NCI-H2029 treated with DMSO at 0.1 percent for 48 hours (cell line): ENCODE data around the gene ENTPD1.
"Not testable (repeated sequence)": the region's sequence is repeated elsewhere in the genome, so short reads cannot be mapped to it uniquely, and the experiment has no call there.

Source experiments
- DNase-seq: peaks from one replicate; lab custom pipeline; 2025; lab: John Stamatoyannopoulos, UW

ENTPD1 gene

DNA sequence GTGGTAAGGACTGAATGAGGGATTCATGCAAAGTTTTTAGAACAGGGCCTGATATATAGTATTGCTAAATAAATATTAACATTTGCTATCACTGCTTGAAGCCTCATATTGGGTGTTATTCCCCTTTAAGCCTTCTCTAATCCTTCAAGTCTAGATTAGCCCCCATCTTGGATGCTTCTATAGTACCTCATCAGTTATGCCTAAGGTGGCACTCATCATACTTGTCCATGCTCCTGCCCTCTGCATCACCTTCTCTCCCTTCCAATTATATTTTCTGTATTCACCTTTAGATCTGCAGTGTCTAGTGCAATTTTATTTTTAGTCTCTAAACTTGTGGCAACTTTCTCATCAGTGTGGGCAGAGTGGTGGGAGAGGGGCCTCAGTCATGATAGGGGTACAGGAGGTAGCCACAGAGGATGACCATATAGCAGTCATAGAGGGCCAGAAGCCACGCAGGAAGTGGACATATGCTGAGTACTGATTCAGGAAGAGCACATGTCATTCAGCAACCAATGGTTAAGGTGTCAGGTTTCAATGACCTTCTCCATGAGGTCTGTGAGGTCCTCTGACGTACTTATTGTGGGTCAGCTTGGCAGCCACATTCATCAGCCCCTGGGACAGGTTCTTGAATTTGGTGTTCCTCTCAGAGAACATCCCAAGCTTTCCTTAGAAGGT is 2.5 kb downstream of the ENTPD1 start:
- no peak for DNase-seq

DNA sequence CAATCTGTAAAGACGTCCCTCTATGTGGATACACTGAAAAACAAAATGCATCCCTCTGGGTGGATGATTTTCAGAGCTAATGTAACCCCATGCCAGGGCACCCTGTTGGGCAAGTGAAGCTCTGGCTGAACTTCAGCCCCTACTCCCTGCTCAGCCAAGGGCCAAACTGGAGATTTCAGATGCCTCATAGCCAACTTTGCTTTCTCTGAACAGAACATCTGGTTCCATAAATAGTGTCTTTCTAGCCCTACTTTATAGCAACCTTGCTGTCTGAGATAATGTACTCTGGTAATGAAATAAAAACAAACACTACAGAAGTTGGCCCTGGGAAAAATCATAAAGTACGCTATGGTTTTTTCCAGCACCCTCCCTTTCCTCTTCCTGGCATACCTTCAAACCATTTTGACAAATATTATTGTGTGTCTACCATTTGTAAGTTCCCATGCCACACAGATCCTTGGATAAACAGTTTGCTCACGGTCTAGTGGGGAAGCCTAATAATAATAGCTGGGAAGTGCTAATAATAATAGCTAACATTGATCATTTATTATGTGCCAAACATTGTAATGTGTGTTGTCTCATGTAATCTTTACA is 3.4 kb downstream of the ENTPD1 start:
- DNase-seq = no peak

DNA sequence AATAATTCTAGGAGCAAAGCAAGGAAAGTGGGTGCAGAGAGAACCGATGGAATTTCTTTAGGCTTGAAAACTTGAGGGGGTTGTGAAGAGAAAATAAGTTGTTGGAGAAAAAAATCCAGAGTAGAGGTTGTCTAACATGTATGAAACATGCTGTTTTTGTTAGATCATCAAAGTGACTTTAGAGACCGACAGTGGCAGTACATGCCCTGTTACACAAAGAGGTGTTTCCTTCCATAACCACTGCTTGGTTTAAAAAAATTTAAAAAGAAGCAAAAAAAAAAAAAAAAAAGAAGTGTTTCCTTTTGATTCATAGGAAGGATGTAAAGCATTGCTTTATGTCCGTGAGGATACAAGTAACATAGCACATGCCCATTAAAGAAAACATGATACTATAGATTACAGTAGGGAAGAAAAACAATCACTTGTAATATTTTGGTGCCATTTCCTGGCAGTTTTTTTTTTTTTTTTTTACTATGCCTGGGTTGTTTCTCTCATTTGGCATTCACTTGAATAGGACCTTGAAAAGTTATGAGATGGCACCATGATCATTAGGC is 6.1 kb downstream of the ENTPD1 start:
- no peak for DNase-seq

DNA sequence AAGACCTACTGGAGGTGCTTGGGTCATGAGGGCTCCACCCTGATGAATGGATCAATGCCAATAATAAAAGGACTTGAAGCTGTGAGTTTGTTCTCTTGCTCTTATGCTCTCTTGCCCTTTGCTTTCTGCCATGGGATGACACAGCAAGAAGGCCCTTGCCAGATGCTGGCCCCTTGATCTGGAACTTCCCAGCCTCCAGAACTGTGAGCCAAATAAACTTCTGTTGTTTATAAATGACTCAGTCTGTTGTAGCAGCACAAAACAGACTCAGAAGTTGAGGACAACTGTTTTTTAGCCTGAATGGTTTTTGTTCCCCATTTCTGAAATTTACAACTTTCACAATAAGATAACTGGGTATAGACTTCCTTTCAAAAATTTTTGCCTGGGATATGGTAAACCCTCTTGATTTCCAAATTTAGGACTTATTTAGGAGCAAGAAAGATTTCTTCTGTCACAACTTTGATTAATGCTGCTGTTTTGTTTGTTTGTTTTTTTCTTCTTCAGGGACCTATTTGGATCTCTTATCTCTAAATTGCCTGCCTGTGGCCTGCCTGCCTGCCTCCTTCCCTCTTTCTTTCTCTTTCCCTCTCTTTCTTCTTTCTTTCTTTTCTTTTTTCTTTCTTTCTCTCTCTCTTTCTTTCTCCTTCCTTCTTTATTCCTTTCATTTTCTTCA is 12.1 kb downstream of the ENTPD1 start:
- no peak for DNase-seq

DNA sequence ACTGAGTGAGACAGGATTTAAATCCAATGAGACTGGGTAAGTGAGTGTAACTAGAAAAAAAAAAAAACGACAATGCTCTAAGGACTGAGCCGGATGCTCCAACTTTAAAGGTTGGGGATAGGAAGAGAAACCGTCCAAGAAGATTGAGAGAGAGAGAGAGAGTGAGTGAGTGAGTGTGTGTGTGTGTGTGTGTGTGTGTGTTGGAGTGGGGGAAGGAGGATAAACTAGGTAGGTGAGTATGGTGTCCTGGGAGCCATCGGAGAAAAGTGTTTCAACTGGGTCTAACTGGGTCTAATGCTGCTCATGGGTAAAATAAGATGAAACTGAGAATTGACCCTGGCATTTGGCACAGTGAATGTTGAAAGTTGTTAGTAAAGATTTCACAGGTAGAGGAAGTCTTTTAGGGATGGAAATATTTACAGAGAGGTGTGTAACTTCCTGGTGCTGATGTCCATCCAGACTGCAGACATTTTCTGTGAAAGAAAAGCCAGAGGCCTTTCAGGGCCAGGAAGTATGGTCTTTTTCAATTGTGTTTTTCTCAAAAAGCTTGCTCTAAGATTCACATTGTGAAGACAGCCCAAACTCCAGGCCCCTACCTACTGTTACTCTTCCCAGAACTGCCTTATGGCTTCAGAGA is 14.2 kb downstream of the ENTPD1 start:
- DNase-seq = no peak

DNA sequence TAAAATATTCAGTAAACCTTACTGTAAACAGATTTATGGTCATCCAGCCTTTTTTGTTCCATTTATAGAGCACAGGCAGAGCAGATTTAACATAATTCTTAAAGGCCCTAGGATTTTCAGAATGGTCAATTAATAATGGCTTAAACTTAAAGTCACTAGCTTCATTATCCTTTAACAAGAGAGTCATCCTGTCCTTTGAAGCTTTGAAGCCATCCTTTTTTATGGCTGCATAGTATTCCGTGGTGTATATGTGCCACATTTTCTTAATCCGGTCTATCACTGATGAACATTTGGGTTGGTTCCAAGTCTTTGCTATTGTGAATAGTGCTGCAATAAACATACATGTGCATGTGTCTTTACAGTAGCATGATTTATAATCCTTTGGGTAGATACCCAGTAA is 17.5 kb downstream of the ENTPD1 start:
- not testable (repeated sequence) for DNase-seq

DNA sequence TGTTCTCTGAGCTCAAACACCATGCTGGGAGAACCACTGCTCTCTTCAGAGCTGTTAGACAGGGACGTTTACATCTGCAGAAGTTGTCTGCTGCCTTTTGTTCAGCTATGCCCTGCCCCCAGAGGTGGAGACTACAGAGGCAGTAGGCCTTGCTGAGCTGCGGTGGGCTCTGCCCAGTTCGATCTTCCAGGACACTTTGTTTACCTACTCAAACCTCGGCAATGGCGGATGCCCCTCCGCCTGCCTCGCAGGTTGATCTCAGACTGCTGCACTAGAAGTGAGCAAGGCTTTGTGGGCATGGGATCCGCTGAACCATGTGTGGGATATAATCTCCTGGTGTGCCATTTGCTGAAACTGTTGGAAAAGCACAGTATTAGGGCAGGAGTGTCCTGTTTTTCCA is 21.7 kb downstream of the ENTPD1 start:
- DNase-seq = not testable (repeated sequence)

DNA sequence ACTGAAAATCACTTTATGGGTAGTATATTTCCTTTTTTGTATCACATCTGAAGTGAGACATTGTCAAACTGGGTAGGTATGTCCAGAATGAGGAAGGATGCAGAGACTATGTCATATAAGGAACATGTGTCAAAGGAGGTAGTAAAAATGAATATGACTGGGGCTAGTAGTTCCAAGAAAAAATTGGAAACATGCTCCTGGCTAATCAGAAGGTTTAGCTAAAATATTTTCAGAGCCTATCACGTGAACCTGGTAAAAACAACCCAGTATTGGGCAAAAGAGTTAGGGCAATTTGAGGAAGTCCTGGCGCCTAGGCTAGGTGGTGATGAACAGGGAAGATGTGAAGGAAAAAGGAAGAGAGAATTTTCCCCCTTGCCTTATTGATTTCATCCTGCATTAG is 26.4 kb downstream of the ENTPD1 start:
- DNase-seq = no peak

DNA sequence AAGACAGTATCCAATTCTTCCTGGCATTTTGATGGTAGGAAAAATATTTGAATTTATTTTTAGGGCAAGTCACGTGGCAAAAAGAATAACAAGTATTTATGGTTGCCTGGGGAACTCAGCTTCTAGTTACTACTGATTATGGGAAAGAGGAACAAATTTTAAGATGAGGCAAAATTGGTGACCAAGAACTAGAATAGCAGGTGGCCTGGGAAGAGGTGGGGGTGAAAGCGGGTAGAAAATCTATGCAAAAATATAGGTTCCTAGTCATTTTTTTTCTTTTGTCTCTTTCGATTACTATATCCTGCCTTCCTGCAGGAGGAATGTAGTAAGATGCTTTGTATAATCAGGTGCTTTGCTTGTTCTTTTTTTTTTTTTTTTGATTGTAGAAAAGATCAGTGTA is 27.8 kb downstream of the ENTPD1 start:
- DNase-seq = no peak

DNA sequence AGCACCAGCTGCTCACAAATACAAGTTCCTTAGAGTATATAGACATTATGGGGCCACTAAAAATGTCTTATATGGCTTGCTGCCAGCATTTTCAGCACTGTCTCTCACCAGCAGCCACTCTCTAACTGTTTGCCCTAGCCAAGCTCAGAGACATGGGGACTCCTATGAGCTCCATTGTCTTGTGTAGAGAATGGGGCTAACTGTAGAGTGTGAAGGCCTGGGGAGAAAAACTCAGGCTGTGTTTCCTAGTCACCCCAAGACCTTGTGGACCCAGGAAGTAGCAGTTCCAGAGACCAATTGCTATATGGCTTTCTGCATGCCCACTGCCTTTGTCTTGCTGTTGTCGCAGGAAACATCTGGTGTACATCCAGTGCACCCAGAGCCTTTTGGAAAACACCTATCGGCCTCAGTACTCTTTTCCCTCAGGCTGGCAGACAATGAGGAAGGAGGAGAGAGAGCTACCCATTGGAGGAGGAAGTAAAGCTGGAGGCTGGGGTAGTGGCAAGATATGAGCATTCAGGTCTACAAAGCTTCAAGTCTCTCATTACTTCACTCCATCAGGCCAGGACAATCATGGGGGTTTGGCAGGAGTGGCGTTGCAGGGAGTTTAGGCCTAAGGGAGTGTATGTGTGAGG is 28.4 kb downstream of the ENTPD1 start:
- no peak for DNase-seq

DNA sequence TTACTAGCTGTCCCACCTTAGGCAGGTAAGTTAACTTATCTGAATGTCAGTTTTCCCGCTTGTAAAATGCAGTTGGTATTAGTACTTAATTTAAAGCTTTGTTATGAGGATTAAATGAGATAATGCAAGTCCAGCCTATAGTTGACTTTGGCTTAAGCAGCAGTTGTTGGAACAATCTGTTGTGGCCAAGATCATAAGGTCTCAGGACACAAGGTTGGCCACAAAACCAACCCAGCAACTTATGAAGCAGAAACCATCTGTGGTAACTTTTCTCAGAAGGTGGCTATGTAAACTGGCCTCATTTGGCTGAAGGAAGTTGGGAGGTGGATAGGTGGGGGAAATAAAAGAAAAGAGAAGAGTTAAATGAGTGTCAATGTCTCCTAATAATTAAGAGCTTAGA is 29.4 kb downstream of the ENTPD1 start:
- no peak for DNase-seq

DNA sequence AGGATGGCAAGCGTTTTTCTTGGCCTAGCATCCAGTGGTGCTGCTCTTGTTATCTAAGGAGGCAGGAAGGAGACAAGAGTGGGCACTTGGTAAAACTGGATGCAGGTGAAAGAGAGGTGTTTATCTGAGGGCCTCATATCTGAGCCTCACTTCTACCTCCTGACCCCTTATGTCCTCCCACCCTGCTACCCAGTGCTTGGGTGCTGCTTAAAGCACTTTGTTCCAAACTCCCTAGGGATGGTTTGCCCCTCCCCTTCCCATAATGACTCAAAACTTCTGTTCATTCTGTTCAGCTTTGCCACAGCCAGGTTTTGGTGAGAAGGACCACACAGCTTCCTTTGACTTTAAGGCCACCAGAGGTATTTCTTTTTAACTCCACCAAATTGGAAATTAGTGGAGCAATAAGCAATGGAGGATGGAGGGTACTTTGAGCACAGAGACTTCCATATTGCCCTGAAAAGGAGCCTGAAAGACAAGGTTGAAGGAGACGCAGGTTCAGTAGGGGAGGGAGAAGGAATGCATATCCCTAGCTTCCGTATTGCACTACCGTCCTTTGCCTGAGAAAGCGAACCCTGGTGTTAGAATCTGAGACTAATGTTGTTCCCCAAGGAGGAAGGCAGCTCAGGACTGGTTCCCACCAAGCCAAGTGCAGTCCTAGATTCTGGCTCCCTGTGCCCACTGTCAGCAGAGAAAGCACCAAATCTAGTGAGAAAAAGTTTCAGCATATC is 30.1 kb downstream of the ENTPD1 start:
- DNase-seq = no peak

DNA sequence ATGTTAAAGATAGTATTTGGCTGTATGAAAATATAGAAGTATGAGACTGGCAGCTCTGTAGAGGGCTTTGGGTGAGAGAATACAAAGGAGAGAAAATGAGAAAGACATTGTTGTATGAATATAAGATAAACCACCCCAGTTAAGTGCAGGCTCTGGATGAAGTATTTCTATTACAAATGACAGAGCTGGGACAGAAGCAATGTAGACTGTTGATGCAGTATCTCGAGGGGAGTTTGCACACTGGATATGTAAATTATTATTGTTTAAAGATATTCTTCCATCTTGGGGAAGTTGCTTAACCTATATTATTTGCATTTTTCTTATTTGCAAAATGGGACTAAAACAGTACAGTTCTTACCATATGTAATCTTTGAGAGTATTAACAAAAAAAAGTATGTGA is 31.5 kb downstream of the ENTPD1 start:
- DNase-seq = no peak

DNA sequence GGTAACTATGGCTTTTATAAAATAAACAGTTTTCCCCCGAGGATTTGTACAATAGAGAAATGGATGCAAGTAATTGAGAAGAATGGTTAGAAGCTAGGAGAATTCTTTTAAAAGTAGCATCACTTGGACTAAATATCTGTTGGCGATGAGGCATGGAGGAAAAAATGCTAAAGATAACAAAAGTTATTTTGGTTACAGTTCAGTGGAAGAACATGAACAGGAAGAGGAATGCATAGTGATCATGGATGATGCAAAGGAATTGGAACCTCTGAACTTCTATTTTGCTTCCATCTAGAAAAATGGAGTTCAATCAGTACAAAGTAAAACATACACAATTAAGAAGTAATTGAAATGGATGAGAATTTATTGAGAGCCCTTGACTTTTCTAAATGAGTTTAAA is 32.9 kb downstream of the ENTPD1 start:
- no peak for DNase-seq

DNA sequence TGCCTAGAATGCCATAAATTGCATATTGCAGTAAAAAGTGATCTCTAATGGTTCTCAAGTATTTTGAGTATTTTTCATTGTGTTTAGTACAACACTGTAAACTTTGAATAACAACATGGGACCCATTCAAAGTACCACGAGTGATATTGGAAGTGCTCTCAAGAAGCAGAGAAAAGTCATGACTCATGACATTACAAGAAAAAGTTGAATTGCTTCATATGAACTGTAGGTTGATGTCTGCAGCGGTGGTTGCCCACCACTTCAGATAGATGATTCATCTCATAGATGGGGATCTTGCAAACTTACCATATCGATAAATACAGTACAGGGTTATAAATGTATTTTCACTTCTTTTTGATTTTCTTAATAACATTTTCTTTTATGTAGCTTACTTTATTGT is 33.9 kb downstream of the ENTPD1 start:
- no peak for DNase-seq

DNA sequence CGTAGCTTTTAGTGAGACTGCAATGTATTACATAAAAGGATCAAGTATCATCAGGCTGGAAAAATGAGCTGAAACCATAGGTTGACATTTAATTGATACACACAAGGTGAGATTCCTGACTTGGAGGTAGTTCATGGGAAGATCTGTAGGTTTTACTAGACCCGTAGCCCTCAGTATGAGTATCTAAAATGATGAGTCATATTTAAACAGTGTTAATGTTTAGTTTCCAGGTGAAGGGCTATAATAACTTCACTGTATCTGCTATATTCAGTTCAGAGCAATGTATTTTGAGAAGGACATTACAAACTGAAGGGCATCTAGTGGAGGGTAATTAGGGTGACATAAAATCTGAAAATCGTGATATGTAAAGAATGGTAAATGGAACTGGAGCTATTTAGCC is 35.0 kb downstream of the ENTPD1 start:
- DNase-seq = no peak

DNA sequence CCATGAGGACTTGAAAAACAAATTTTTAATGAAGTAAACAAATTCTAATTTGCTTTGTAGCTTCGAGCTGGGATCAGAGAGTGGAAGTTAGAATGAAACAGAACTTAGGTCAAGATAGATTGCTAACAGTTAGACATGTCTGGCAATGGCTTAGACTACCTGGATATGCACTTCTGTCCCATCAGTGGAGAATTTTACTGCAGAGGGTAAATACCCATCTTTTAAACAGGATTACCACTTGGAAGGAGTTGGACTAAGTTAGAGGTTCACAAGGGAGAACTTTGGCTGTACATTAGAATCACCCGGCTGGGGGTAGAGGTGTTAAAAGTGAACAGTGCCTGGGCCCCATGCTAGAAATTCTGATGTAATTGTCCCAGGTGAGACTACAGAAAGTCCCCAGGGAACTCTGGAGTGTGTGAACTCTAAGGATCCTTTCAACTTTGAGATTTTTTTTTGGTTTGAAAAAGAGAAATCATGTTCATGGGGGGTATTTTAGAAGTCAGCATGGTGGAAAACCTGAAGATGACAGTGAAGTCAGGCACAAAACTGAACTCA is 35.5 kb downstream of the ENTPD1 start:
- DNase-seq = no peak

DNA sequence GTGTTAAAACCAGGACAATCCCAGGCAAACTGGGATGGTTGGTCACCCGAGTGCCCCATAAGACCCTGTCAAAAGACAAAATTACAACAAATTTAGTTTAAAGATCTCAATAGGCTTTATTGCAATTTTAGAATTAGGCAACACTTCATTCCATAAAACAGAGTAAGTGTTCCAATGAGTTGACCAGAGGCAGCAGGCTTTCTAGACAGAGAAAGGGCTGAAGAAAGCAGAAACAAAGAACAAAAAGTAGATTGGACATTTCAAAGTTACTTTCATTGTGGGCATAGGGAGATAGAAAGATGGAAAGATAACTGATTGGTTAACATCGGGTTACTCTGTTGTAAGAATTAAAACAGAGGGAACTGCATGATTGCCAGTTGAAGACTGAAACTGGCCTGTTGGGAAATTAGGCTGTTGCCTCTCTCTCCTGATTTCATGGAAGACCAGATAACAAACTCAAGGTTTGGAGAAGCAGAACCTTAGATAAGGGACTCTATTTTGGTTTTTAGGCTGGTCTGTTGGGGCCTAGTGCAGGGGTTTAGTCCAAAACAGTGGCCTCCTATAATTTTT is 36.3 kb downstream of the ENTPD1 start:
- DNase-seq = no peak

DNA sequence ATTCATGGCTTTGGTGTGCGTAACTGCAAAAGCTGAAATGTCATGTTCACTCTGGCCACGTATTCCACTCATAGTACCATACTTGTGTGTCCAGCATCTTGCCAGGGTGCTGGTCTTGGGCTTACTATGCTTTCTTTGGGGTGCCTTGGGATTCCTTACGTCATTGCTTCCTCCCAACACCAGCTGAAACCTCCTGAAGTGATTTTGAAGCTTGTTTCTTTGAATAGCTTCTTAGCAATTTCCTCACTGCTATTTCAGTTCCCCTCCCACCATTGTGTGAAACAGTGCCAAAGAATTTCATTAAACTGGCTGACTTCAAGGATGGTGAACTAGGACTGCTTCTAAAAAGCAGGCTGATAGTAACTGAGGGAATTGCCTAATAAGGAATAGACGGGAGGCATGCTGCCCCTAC is 36.9 kb downstream of the ENTPD1 start:
- DNase-seq = no peak

DNA sequence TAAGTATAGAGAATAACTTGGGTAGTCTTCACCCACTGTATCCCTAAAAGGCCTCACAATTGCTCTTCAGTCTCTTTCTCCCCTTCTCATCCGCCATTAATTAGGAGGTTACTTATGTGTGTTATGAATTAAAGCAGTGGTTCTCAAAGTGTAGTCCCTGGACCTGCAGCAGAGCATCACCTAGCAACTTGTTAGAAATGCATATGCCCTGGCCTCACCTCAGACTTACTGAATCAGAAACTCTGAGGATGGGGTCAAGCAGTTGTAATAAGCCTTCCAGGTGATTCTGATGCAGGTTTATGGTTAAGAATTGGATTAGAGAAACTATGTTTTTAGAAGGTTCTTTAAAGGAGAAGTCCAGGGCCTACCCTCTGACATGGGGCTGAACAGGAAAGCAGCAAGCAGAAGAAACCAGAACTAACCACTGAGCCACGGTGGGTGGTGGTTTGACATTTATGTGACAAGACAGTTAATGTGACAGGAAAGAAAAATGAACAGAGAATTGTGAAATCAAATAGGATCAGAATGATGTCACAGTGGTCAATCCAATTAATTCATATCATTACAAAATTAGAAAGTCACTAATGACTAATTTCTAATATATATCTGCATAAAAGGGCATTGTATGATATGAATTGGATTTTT is 37.6 kb downstream of the ENTPD1 start:
- no peak for DNase-seq

DNA sequence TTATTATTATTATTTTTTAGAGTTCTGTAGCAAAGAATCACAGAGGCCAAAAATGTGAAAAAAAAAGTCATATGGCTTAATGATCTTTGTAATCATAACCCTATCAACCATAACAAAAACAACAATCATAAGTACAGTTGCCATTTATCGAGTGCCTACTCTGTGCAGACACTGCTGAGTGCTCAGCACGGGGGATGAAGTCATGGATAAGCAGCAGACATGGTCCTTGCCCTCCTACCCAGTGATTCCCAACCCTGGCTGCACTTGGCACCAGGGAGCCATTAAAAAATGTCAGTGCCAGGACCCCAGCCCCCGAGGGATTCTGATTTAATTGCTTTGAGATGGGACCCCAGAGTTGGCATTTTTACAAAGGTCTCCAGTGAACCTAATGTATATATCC is 38.2 kb downstream of the ENTPD1 start:
- DNase-seq = no peak
